Measurements from ENCODE around the gene STRN3. TPM values are rescaled to one million over a fixed set of nuclear protein-coding genes. Genes with fewer than 3 reads are reported as not detected.

The STRN3 gene
- total RNA-seq, 1 donor from 2014 or later, result 34.1 TPM

DNA sequence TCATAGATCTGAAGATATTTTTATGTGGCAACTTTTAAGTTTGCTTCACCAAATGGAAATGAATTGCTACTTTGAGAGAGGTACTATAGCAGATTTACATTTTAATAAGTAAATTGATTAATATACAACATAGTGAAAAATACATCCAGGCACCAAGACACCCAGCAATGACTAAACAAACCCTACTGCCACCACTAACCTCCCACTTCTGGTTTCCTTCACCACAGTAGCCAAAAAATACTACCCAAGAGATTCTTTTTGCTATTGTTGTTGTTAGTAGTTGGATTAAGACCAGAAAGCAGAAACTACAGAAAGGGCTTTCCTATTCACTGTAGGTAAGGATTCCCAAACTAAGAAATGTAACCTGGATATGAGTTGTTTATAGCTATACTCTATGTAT is 97.7 kb downstream of the STRN3 start:
- no peak for TF ChIP-seq CTCF (conservative IDR thresholded peaks at IDR 0.05)
- no peaks in the 10 kb centered on the region for H3K4me1 Mint-ChIP-seq (ENCODE audit: unreplicated experiment)
- no peak overlapping the region for H3K27ac Mint-ChIP-seq
- DNase-seq (ENCODE audit: extremely low spot score, unreplicated experiment), result no peak
- H3K4me3 Mint-ChIP-seq, result no peak overlapping the region
- no peaks in the 10 kb centered on the region for H3K9me3 Mint-ChIP-seq
- no peaks in the 10 kb centered on the region for H3K27me3 Mint-ChIP-seq
- H3K36me3 Mint-ChIP-seq, result no peaks in the 10 kb centered on the region

GRCh38 chr14:30925254-30925653 is 100.9 kb downstream of the STRN3 start:
- H3K27ac Mint-ChIP-seq, result no peak overlapping the region
- no peaks in the 10 kb centered on the region for H3K9me3 Mint-ChIP-seq
- DNase-seq (ENCODE audit: extremely low spot score, unreplicated experiment), result no peak
- H3K4me1 Mint-ChIP-seq (ENCODE audit: unreplicated experiment), result no peaks in the 10 kb centered on the region
- H3K36me3 Mint-ChIP-seq, result peaks cover 5% of the 10 kb centered on the region
- no peaks in the 10 kb centered on the region for H3K27me3 Mint-ChIP-seq
- no peak overlapping the region for H3K4me3 Mint-ChIP-seq
- no peak for TF ChIP-seq CTCF (conservative IDR thresholded peaks at IDR 0.05)

GRCh38 chr14:30921788-30922187 is 104.4 kb downstream of the STRN3 start:
- Mint-ChIP-seq H3K36me3 (peaks cover 15% of the 10 kb centered on the region), H3K4me3 (no peak overlapping the region), H3K27ac (no peak overlapping the region), H3K27me3 (no peaks in the 10 kb centered on the region), H3K4me1 (ENCODE audit: unreplicated experiment) (no peaks in the 10 kb centered on the region), H3K9me3 (no peaks in the 10 kb centered on the region)
- no peak for TF ChIP-seq CTCF (conservative IDR thresholded peaks at IDR 0.05)
- no peak for DNase-seq (ENCODE audit: extremely low spot score, unreplicated experiment)

GRCh38 chr14:30921305-30921704 is 104.9 kb downstream of the STRN3 start:
- TF ChIP-seq CTCF (conservative IDR thresholded peaks at IDR 0.05), result no peak
- Mint-ChIP-seq H3K4me3 (no peak overlapping the region), H3K9me3 (no peaks in the 10 kb centered on the region), H3K4me1 (ENCODE audit: unreplicated experiment) (no peaks in the 10 kb centered on the region), H3K27ac (no peak overlapping the region), H3K36me3 (peaks cover 16% of the 10 kb centered on the region), H3K27me3 (no peaks in the 10 kb centered on the region)
- DNase-seq (ENCODE audit: extremely low spot score, unreplicated experiment), result no peak

GRCh38 chr14:30915596-30915995 is 110.6 kb downstream of the STRN3 start:
- Mint-ChIP-seq H3K36me3 (peaks cover 15% of the 10 kb centered on the region), H3K4me3 (no peak overlapping the region), H3K27ac (no peak overlapping the region), H3K27me3 (no peaks in the 10 kb centered on the region), H3K9me3 (no peaks in the 10 kb centered on the region), H3K4me1 (ENCODE audit: unreplicated experiment) (no peaks in the 10 kb centered on the region)
- no peak for DNase-seq (ENCODE audit: extremely low spot score, unreplicated experiment)
- no peak for TF ChIP-seq CTCF (conservative IDR thresholded peaks at IDR 0.05)

DNA sequence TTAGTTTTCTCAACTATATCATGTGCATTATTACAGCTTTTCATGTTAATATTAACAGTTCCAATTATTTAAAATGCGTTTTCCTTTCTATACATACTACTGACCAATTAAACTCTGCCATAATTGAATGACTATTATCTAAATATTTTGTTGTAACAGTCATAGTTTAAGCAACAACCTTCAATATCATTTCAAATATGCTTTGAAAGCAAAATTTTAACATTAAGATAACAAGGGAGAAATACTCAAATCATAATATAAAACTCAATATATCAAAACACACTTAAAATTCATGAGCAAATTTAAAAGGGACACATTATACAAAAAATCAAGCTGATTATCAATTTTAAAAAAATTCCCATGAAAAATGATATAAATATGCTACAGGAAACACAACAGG is 111.4 kb downstream of the STRN3 start:
- H3K27me3 Mint-ChIP-seq, result no peaks in the 10 kb centered on the region
- H3K4me1 Mint-ChIP-seq (ENCODE audit: unreplicated experiment), result no peaks in the 10 kb centered on the region
- no peak for TF ChIP-seq CTCF (conservative IDR thresholded peaks at IDR 0.05)
- no peak for DNase-seq (ENCODE audit: extremely low spot score, unreplicated experiment)
- H3K4me3 Mint-ChIP-seq, result no peak overlapping the region
- H3K9me3 Mint-ChIP-seq, result no peaks in the 10 kb centered on the region
- no peak overlapping the region for H3K27ac Mint-ChIP-seq
- peaks cover 15% of the 10 kb centered on the region for H3K36me3 Mint-ChIP-seq

Data from type B pancreatic cell (in vitro differentiated cells).